ENCODE results near the gene HAND1.

Gene HAND1

DNA sequence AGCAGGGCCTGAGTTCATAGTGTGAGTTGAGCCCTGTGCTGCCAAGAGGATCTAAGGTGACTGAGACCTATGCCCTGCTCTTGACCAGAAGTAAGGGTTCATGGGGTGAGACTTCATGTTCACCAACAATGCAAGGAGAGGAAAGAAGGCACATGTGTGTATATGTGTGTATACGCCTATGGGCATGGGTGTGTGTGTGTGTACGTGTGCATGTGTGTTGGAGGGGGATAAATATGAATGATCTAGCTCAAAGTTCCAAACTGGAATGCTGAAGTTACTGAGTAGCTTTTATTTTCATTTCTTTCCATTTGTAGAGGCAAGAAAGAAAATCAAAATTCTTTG lies 25.6 kb upstream of the HAND1 start:
- Histone ChIP-seq H3K9ac (ENCODE audit: low read depth, low read length, poor library complexity, severe bottlenecking) (no peak overlapping the region), H3K4me3 (ENCODE audit: low read length, poor library complexity, severe bottlenecking) (no peak overlapping the region), H3K36me3 (ENCODE audit: insufficient read depth, low read length) (no peaks in the 10 kb centered on the region), H3K27me3 (ENCODE audit: insufficient read depth, low read length, poor library complexity, severe bottlenecking) (no peaks in the 10 kb centered on the region), H3K79me2 (ENCODE audit: insufficient read depth, low read length) (no peaks in the 10 kb centered on the region), H3K9me3 (ENCODE audit: insufficient read depth, low read depth, low read length) (no peaks in the 10 kb centered on the region), H3F3A (ENCODE audit: low read depth) (no peaks in the 10 kb centered on the region), H3K4me1 (ENCODE audit: insufficient read depth, low read length, poor library complexity, severe bottlenecking) (no peaks in the 10 kb centered on the region), H3K9me2 (replicated peaks; ENCODE audit: low read depth, low read length) (no peaks in the 10 kb centered on the region), H2AFZ (ENCODE audit: low read length) (no peak overlapping the region), H3K4me2 (ENCODE audit: low read depth, low read length, poor library complexity, severe bottlenecking) (no peak overlapping the region), H4K20me1 (ENCODE audit: insufficient read depth, low read length, poor library complexity, severe bottlenecking) (no peaks in the 10 kb centered on the region)
- TF ChIP-seq, protein P1, sequence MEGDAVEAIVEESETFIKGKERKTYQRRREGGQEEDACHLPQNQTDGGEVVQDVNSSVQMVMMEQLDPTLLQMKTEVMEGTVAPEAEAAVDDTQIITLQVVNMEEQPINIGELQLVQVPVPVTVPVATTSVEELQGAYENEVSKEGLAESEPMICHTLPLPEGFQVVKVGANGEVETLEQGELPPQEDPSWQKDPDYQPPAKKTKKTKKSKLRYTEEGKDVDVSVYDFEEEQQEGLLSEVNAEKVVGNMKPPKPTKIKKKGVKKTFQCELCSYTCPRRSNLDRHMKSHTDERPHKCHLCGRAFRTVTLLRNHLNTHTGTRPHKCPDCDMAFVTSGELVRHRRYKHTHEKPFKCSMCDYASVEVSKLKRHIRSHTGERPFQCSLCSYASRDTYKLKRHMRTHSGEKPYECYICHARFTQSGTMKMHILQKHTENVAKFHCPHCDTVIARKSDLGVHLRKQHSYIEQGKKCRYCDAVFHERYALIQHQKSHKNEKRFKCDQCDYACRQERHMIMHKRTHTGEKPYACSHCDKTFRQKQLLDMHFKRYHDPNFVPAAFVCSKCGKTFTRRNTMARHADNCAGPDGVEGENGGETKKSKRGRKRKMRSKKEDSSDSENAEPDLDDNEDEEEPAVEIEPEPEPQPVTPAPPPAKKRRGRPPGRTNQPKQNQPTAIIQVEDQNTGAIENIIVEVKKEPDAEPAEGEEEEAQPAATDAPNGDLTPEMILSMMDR (conservative IDR thresholded peaks at IDR 0.05; ENCODE audit: low read length), result no peak
- no peak for TF ChIP-seq EZH2phosphoT487 (IDR thresholded peaks at IDR 0.05; ENCODE audit: borderline replicate concordance)

DNA sequence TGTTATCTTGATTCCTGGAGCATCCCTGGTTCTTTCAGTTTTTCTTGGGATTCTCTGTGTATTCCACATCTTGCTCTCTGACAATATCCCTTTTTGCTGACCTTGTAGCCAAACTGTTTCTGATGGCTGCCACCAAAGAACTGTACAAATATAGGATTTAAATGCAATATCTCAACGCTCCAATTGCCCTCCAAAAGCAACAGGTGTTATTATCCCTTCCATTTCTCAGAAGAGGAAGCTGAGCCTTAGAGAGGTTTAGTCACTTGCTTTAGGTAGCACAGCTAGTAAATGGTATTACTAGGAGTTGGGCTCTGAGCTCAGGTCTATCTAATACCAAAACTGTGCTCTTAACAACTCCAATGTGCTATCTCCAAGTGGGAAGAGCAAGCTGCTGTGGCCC lies 24.2 kb upstream of the HAND1 start:
- H3K4me1 ChIP-seq (ENCODE audit: insufficient read depth, low read length, poor library complexity, severe bottlenecking), result no peaks in the 10 kb centered on the region
- no peaks in the 10 kb centered on the region for H3K36me3 ChIP-seq (ENCODE audit: insufficient read depth, low read length)
- no peak overlapping the region for H2AFZ ChIP-seq (ENCODE audit: low read length)
- no peaks in the 10 kb centered on the region for H3F3A ChIP-seq (ENCODE audit: low read depth)
- no peaks in the 10 kb centered on the region for H3K27me3 ChIP-seq (ENCODE audit: insufficient read depth, low read length, poor library complexity, severe bottlenecking)
- no peak for TF ChIP-seq EZH2phosphoT487 (IDR thresholded peaks at IDR 0.05; ENCODE audit: borderline replicate concordance)
- no peaks in the 10 kb centered on the region for H3K9me3 ChIP-seq (ENCODE audit: insufficient read depth, low read depth, low read length)
- no peak overlapping the region for H3K4me2 ChIP-seq (ENCODE audit: low read depth, low read length, poor library complexity, severe bottlenecking)
- no peaks in the 10 kb centered on the region for H3K79me2 ChIP-seq (ENCODE audit: insufficient read depth, low read length)
- no peaks in the 10 kb centered on the region for H3K9me2 ChIP-seq (replicated peaks; ENCODE audit: low read depth, low read length)
- no peaks in the 10 kb centered on the region for H4K20me1 ChIP-seq (ENCODE audit: insufficient read depth, low read length, poor library complexity, severe bottlenecking)
- no peak overlapping the region for H3K9ac ChIP-seq (ENCODE audit: low read depth, low read length, poor library complexity, severe bottlenecking)
- no peak overlapping the region for H3K4me3 ChIP-seq (ENCODE audit: low read length, poor library complexity, severe bottlenecking)

DNA sequence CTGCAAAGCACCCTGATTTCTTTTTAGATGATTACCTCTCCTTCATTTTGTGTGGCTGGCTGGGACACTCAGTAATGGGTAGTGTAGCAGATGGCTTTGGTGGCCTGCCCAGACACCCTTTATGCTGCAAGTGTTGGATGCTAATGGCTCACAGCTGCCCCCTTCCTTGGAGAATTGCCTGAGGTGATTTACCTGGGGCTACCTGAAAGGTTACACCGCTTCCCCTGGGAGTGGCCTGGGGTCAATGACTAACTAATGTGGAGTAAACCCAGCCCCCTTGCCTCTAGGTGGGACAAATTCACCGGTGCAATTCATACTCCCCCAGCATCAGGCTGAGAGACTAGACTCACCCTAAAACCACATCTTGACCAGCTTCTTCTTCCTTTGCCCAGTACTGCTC lies 23.5 kb upstream of the HAND1 start:
- H3F3A ChIP-seq (ENCODE audit: low read depth), result no peaks in the 10 kb centered on the region
- H3K4me3 ChIP-seq (ENCODE audit: low read length, poor library complexity, severe bottlenecking), result no peak overlapping the region
- H3K79me2 ChIP-seq (ENCODE audit: insufficient read depth, low read length), result no peaks in the 10 kb centered on the region
- H3K4me2 ChIP-seq (ENCODE audit: low read depth, low read length, poor library complexity, severe bottlenecking), result no peak overlapping the region
- no peaks in the 10 kb centered on the region for H3K36me3 ChIP-seq (ENCODE audit: insufficient read depth, low read length)
- H3K9me2 ChIP-seq (replicated peaks; ENCODE audit: low read depth, low read length), result no peaks in the 10 kb centered on the region
- H3K4me1 ChIP-seq (ENCODE audit: insufficient read depth, low read length, poor library complexity, severe bottlenecking), result no peaks in the 10 kb centered on the region
- no peak overlapping the region for H2AFZ ChIP-seq (ENCODE audit: low read length)
- TF ChIP-seq, protein P1 (conservative IDR thresholded peaks at IDR 0.05; ENCODE audit: low read length), result no peak
- TF ChIP-seq EZH2phosphoT487 (IDR thresholded peaks at IDR 0.05; ENCODE audit: borderline replicate concordance), result no peak
- H4K20me1 ChIP-seq (ENCODE audit: insufficient read depth, low read length, poor library complexity, severe bottlenecking), result no peaks in the 10 kb centered on the region
- H3K27me3 ChIP-seq (ENCODE audit: insufficient read depth, low read length, poor library complexity, severe bottlenecking), result no peaks in the 10 kb centered on the region
- H3K9me3 ChIP-seq (ENCODE audit: insufficient read depth, low read depth, low read length), result no peaks in the 10 kb centered on the region
- H3K9ac ChIP-seq (ENCODE audit: low read depth, low read length, poor library complexity, severe bottlenecking), result no peak overlapping the region

DNA sequence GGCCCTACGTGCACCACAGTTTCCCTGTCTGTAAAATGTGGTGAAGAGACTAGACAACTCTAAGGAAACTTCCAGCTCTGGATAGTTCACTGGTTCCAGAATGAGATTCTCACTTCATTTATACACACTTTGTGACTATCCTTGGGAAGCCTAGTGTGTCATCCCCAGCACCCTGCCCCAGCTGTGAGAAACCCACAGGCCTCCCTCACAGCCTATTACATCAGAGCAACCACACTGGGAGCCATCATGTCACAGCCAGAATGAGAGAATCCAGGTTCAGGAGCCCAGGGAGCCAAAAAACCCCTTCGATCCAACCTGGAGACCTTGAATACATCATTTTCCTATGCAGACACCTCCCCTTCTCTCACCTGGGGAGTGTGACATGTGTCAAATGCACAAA lies 21.0 kb upstream of the HAND1 start:
- H3K36me3 ChIP-seq (ENCODE audit: insufficient read depth, low read length), result no peaks in the 10 kb centered on the region
- no peaks in the 10 kb centered on the region for H3K27me3 ChIP-seq (ENCODE audit: insufficient read depth, low read length, poor library complexity, severe bottlenecking)
- H3K4me1 ChIP-seq (ENCODE audit: insufficient read depth, low read length, poor library complexity, severe bottlenecking), result no peaks in the 10 kb centered on the region
- H3K79me2 ChIP-seq (ENCODE audit: insufficient read depth, low read length), result no peaks in the 10 kb centered on the region
- H3K9me3 ChIP-seq (ENCODE audit: insufficient read depth, low read depth, low read length), result no peaks in the 10 kb centered on the region
- H3K4me3 ChIP-seq (ENCODE audit: low read length, poor library complexity, severe bottlenecking), result no peak overlapping the region
- H3K9ac ChIP-seq (ENCODE audit: low read depth, low read length, poor library complexity, severe bottlenecking), result no peak overlapping the region
- H3K9me2 ChIP-seq (replicated peaks; ENCODE audit: low read depth, low read length), result no peaks in the 10 kb centered on the region
- no peaks in the 10 kb centered on the region for H3F3A ChIP-seq (ENCODE audit: low read depth)
- H4K20me1 ChIP-seq (ENCODE audit: insufficient read depth, low read length, poor library complexity, severe bottlenecking), result no peaks in the 10 kb centered on the region
- no peak overlapping the region for H2AFZ ChIP-seq (ENCODE audit: low read length)
- no peak for TF ChIP-seq EZH2phosphoT487 (IDR thresholded peaks at IDR 0.05; ENCODE audit: borderline replicate concordance)
- TF ChIP-seq, protein P1 (conservative IDR thresholded peaks at IDR 0.05; ENCODE audit: low read length), result no peak
- no peak overlapping the region for H3K4me2 ChIP-seq (ENCODE audit: low read depth, low read length, poor library complexity, severe bottlenecking)
